Naive thymus-derived CD4-positive, alpha-beta T cell (primary cell): Measurements from ENCODE around the gene DNAAF8. TPM values are rescaled to one million over a fixed set of nuclear protein-coding genes. Genes with fewer than 3 reads are reported as not detected.

Source experiments
- ATAC-seq: fragments of 150-1000 bp; cut with Tn5 transposase; 2 replicates; pipeline ENCODE4 v1.10.0; 2021; ENCODE audit warnings: mild to moderate bottlenecking, moderate library complexity
- CTCF ChIA-PET: fragments of 350-600 bp; sonication (Branson Sonifier 250); formaldehyde crosslinking; loops from one replicate; lab custom pipeline; 2021; ENCODE audit warnings: antibody characterized with exemption; lab: Charles Lee
- POLR2A ChIA-PET: fragments of 350-600 bp; sonication (Branson Sonifier 250); formaldehyde crosslinking; loops from one replicate; lab custom pipeline; 2021; ENCODE audit warnings: antibody characterized with exemption, inconsistent platforms; lab: Charles Lee
- DNase-seq, 9 donors: peaks; one replicate each; pipeline versions ENCODE4 v3.0.0 to v3.0.0-alpha.2; 2020 to 2022; ENCODE audit warnings: mixed read lengths in 1 of 9
- H3K27ac ChIP-seq: one replicate; pipeline ENCODE4 v1.7.0; 2013; ENCODE audit warnings: mild to moderate bottlenecking, low read depth, low read length, moderate library complexity
- H3K27me3 ChIP-seq, 2 donors: one replicate each; pipeline ENCODE4 v1.7.0; 2013; ENCODE audit warnings: low read length in 2 of 2, mild to moderate bottlenecking in 2 of 2, moderate library complexity in 2 of 2; ENCODE audit not compliant: control insufficient read depth in 2 of 2, insufficient read depth in 2 of 2
- H3K36me3 ChIP-seq, 3 experiments: 1 replicate in 2 of 3; 2 replicates in 1 of 3; pipeline ENCODE4 v1.7.0; 2013; ENCODE audit warnings: low read length in 3 of 3, mild to moderate bottlenecking in 3 of 3, moderate library complexity in 1 of 3; ENCODE audit not compliant: insufficient read depth in 3 of 3, control insufficient read depth in 2 of 3
- H3K4me1 ChIP-seq, 2 donors: one replicate each; pipeline ENCODE4 v1.7.0; 2013; ENCODE audit warnings: low read length in 2 of 2, mild to moderate bottlenecking in 2 of 2, moderate library complexity in 1 of 2; ENCODE audit not compliant: control insufficient read depth in 2 of 2, insufficient read depth in 2 of 2
- H3K4me3 ChIP-seq: 2 replicates; pipeline ENCODE4 v1.7.0; 2013; ENCODE audit warnings: mild to moderate bottlenecking, low read length
- H3K9me3 ChIP-seq, 3 experiments: 1 replicate in 2 of 3; 2 replicates in 1 of 3; pipeline ENCODE4 v1.7.0; 2013; ENCODE audit warnings: low read length in 3 of 3; ENCODE audit not compliant: control insufficient read depth in 2 of 3
- H3K27ac Mint-ChIP-seq, 9 donors: one replicate each; pipeline ENCODE4 v1.8.0; 2020 to 2022; ENCODE audit warnings: mixed read lengths in 9 of 9, mild to moderate bottlenecking in 8 of 9, moderate library complexity in 5 of 9, inconsistent platforms in 2 of 9
- H3K27me3 Mint-ChIP-seq, 5 donors: one replicate each; pipeline ENCODE4 v1.8.0; 2021 to 2022; ENCODE audit warnings: mixed read lengths in 5 of 5, mild to moderate bottlenecking in 1 of 5
- H3K36me3 Mint-ChIP-seq, 5 donors: one replicate each; pipeline ENCODE4 v1.8.0; 2020 to 2022; ENCODE audit warnings: mixed read lengths in 5 of 5, mild to moderate bottlenecking in 3 of 5, inconsistent platforms in 1 of 5
- H3K4me1 Mint-ChIP-seq, 7 donors: one replicate each; pipeline ENCODE4 v1.8.0; 2020 to 2022; ENCODE audit warnings: mixed read lengths in 7 of 7, mild to moderate bottlenecking in 3 of 7, inconsistent platforms in 1 of 7
- H3K4me3 Mint-ChIP-seq, 10 donors: one replicate each; pipeline ENCODE4 v1.8.0; 2020 to 2022; ENCODE audit warnings: mild to moderate bottlenecking in 10 of 10, mixed read lengths in 10 of 10, moderate library complexity in 6 of 10, inconsistent platforms in 2 of 10
- H3K9me3 Mint-ChIP-seq, 11 donors: one replicate each; pipeline ENCODE4 v1.8.0; 2020 to 2022; ENCODE audit warnings: mixed read lengths in 11 of 11, mild to moderate bottlenecking in 4 of 11, inconsistent platforms in 1 of 11, moderate library complexity in 1 of 11
- intact Hi-C, 2 donors: fragments of 100-400 bp; cut with micrococcal nuclease; formaldehyde crosslinking; loops; one replicate each; pipeline ENCODE4 v1.15.1; 2023
- polyA plus RNA-seq, 2 donors: library from polyadenylated mRNA; unstranded; fragments of 300-500 nt; fragmentation: Illumina TruSeq; gene quantifications; one replicate each; pipeline ENCODE4 v1.2.3, GENCODE V29; 2021
- total RNA-seq, 6 experiments: library from RNA in 5 of 6; stranded (reverse) in 5 of 6; gene quantifications; 1 replicate in 5 of 6; 2 replicates in 1 of 6; pipeline ENCODE4 v1.2.3 and lab custom pipeline; 2021 to 2026

DNAAF8 gene
- total and polyA plus RNA-seq, 7 experiments from 2014 or later: 0.11 to 0.57 (median 0.29) TPM; not detected in 1

GRCh38 chr16:4790261-4790660, 55.9 kb downstream of the DNAAF8 start:
- Histone ChIP-seq H3K4me1 (no peaks in the 10 kb centered on the region), H3K9me3 (no peaks in the 10 kb centered on the region), H3K27me3 (no peaks in the 10 kb centered on the region), H3K27ac (no peak overlapping the region), H3K4me3 (no peak overlapping the region), H3K36me3 (no peaks in the 10 kb centered on the region)
- H3K36me3 Mint-ChIP-seq: no peaks in the 10 kb centered on the region
- intact Hi-C loops: no loop called here
- CTCF ChIA-PET: no interaction called here
- H3K4me3 Mint-ChIP-seq: no peak overlapping the region
- H3K27me3 Mint-ChIP-seq: no peaks in the 10 kb centered on the region
- POLR2A ChIA-PET: no interaction called here
- H3K4me1 Mint-ChIP-seq: peaks cover 0 to 1% (median 0%) of the 10 kb centered on the region in 7 donors
- no peak for DNase-seq
- no peak for ATAC-seq
- H3K27ac Mint-ChIP-seq: no peak overlapping the region
- H3K9me3 Mint-ChIP-seq: no peaks in the 10 kb centered on the region

- Histone ChIP-seq H3K4me1 (no peaks in the 10 kb centered on the region), H3K4me3 (no peak overlapping the region), H3K27ac (no peak overlapping the region), H3K9me3 (no peaks in the 10 kb centered on the region), H3K36me3 (no peaks in the 10 kb centered on the region), H3K27me3 (no peaks in the 10 kb centered on the region)
- intact Hi-C loops: no loop called here
- H3K4me3 Mint-ChIP-seq: no peak overlapping the region
- no peaks in the 10 kb centered on the region for H3K27me3 Mint-ChIP-seq
- POLR2A ChIA-PET: no interaction called here
- peaks cover 0 to 1% (median 0%) of the 10 kb centered on the region in 7 donors for H3K4me1 Mint-ChIP-seq
- peak overlapping the region in 2 of 9 donors; percentile 38 to 45 for H3K27ac Mint-ChIP-seq
- H3K36me3 Mint-ChIP-seq: no peaks in the 10 kb centered on the region
- ATAC-seq: no peak
- DNase-seq: no peak
- no peaks in the 10 kb centered on the region for H3K9me3 Mint-ChIP-seq
- CTCF ChIA-PET: no interaction called here
Measured at GRCh38 chr16:4790871-4791270, 56.5 kb downstream of the DNAAF8 start.

- Mint-ChIP-seq H3K4me1 (no peaks in the 10 kb centered on the region), H3K27me3 (no peaks in the 10 kb centered on the region), H3K27ac (no peak overlapping the region), H3K9me3 (no peaks in the 10 kb centered on the region), H3K36me3 (no peaks in the 10 kb centered on the region), H3K4me3 (no peak overlapping the region)
- Histone ChIP-seq H3K27ac (no peak overlapping the region), H3K9me3 (no peaks in the 10 kb centered on the region), H3K27me3 (no peaks in the 10 kb centered on the region), H3K36me3 (peaks cover 0 to 4% (median 0%) of the 10 kb centered on the region in 3 experiments), H3K4me3 (no peak overlapping the region), H3K4me1 (no peaks in the 10 kb centered on the region)
- POLR2A ChIA-PET: no interaction called here
- ATAC-seq (no peak), DNase-seq (no peak)
- CTCF ChIA-PET: no interaction called here
- intact Hi-C loops: no loop called here
Measured at GRCh38 chr16:4792951-4793513, 58.7 kb downstream of the DNAAF8 start.

GRCh38 chr16:4795181-4795827, 61.0 kb downstream of the DNAAF8 start, which contains the start of gene SMIM22:
TSS of gene SMIM22 (plus strand) at chr16:4795369. CDS start at chr16:4795735, 366 bp downstream.
- peaks cover 0 to 4% (median under 1%) of the 10 kb centered on the region in 7 donors for H3K4me1 Mint-ChIP-seq
- ChIA-PET CTCF (no interaction called here), POLR2A (no interaction called here)
- DNase-seq (no peak), ATAC-seq (no peak)
- no peaks in the 10 kb centered on the region for H3K9me3 ChIP-seq
- no peak within 1 kb of the TSS for H3K4me3 Mint-ChIP-seq
- H3K27me3 Mint-ChIP-seq: no peaks in the 10 kb centered on the region
- no peaks in the 10 kb centered on the region for H3K27me3 ChIP-seq
- no peak within 1 kb of the TSS for H3K27ac ChIP-seq
- H3K4me1 ChIP-seq: no peaks in the 10 kb centered on the region
- no peak within 1 kb of the TSS for H3K4me3 ChIP-seq
- H3K27ac Mint-ChIP-seq: no peak within 1 kb of the TSS
- H3K36me3 Mint-ChIP-seq: no peaks in the 10 kb centered on the region
- peaks cover 0 to 8% (median 0%) of the 10 kb centered on the region in 3 experiments for H3K36me3 ChIP-seq
- intact Hi-C loops: no loop called here
- no peaks in the 10 kb centered on the region for H3K9me3 Mint-ChIP-seq

- Histone ChIP-seq H3K9me3 (no peaks in the 10 kb centered on the region), H3K36me3 (peaks cover 0 to 8% (median 0%) of the 10 kb centered on the region in 3 experiments), H3K27me3 (no peaks in the 10 kb centered on the region), H3K4me1 (peaks cover 0 to 3% of the 10 kb centered on the region in 2 donors), H3K4me3 (no peak overlapping the region), H3K27ac (no peak overlapping the region)
- H3K27me3 Mint-ChIP-seq: no peaks in the 10 kb centered on the region
- no peak overlapping the region for H3K27ac Mint-ChIP-seq
- no peaks in the 10 kb centered on the region for H3K36me3 Mint-ChIP-seq
- intact Hi-C loops: no loop called here
- DNase-seq (no peak), ATAC-seq (no peak)
- CTCF ChIA-PET: no interaction called here
- H3K9me3 Mint-ChIP-seq: no peaks in the 10 kb centered on the region
- H3K4me1 Mint-ChIP-seq: peaks cover 3 to 8% (median 7%) of the 10 kb centered on the region in 7 donors
- POLR2A ChIA-PET: no interaction called here
- no peak overlapping the region for H3K4me3 Mint-ChIP-seq
Measured at GRCh38 chr16:4795828-4796572, 61.7 kb downstream of the DNAAF8 start.

GRCh38 chr16:4796982-4797804, 62.9 kb downstream of the DNAAF8 start:
- Mint-ChIP-seq H3K9me3 (no peaks in the 10 kb centered on the region), H3K27ac (no peak overlapping the region), H3K4me3 (no peak overlapping the region), H3K27me3 (no peaks in the 10 kb centered on the region), H3K4me1 (peaks cover 7 to 12% (median 9%) of the 10 kb centered on the region in 7 donors), H3K36me3 (no peaks in the 10 kb centered on the region)
- ChIA-PET POLR2A (no interaction called here), CTCF (no interaction called here)
- no peaks in the 10 kb centered on the region for H3K27me3 ChIP-seq
- peaks cover 0 to 8% (median 0%) of the 10 kb centered on the region in 3 experiments for H3K36me3 ChIP-seq
- DNase-seq (no peak), ATAC-seq (no peak)
- intact Hi-C loops: no loop called here
- H3K27ac ChIP-seq: no peak overlapping the region
- H3K4me1 ChIP-seq: peaks cover 3 to 12% of the 10 kb centered on the region in 2 donors
- H3K9me3 ChIP-seq: no peaks in the 10 kb centered on the region
- H3K4me3 ChIP-seq: no peak overlapping the region
